Measurements from ENCODE around the gene KCNT2.

The KCNT2 gene

DNA sequence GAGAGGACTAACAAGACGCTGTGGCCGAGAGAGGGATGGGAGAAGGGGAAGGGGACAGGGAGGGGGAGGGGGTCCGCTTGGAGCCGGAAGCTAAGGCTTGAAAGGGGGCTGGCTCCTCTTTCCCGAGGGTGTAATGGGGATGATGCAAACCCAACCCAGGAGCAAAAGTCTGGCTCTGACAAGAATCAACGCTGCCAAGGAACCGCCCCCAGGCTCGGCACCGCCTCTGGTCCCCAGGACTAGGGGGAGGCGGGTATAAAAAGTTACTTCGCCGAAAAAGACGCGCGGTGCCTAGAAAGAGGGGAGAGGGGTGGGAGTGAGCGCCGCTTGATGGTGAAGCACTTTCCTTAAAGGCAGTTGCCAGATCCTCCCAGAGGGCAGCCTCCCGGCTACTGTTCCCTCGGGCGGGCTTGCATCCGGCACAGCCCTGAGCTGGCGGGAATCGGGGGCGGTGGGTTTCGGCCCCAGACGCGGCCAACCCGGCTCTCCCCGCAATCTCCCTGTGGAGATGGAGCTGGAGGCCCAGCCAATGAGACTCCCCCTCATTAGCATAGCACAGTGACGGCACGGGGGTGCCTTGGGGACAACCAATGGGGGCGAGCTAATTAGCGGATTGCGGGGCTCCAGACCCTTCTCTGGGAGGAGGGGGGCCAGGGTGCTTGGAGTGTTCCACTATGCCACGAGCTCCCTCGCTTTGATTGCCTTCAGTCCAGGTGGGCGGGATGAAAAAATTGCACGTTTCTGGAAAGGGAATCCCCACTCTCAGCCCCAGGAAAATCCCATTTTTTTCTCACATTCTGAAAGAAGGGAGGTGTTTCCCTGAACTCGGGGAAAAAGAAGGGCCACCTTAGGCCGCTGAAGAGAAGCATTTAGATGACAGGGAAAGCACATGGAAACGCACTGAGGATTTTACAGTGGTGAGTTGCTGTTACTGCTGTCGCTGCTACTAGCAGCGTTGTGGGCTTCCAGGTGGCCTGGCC, at the start of gene KCNT2:
TSS of gene KCNT2 (minus strand) at position 51 of the 980 bp plus-strand sequence. CDS start 131 bp downstream, outside the sequence.
- in situ Hi-C loops (cut with HindIII; ENCODE audit: low pct_ligation_motif_present, low sequenced_read_pairs) = no loop called here
- DNase-seq = peak; percentile 50
- no peaks in the 10 kb centered on the region for H3K36me3 ChIP-seq (replicated peaks)
- peak within 1 kb of the TSS; percentile 78 for H3K4me3 ChIP-seq (ENCODE audit: low read depth, low read length)
- H3K27me3 ChIP-seq (replicated peaks) = no peaks in the 10 kb centered on the region
- TF ChIP-seq, protein P1, sequence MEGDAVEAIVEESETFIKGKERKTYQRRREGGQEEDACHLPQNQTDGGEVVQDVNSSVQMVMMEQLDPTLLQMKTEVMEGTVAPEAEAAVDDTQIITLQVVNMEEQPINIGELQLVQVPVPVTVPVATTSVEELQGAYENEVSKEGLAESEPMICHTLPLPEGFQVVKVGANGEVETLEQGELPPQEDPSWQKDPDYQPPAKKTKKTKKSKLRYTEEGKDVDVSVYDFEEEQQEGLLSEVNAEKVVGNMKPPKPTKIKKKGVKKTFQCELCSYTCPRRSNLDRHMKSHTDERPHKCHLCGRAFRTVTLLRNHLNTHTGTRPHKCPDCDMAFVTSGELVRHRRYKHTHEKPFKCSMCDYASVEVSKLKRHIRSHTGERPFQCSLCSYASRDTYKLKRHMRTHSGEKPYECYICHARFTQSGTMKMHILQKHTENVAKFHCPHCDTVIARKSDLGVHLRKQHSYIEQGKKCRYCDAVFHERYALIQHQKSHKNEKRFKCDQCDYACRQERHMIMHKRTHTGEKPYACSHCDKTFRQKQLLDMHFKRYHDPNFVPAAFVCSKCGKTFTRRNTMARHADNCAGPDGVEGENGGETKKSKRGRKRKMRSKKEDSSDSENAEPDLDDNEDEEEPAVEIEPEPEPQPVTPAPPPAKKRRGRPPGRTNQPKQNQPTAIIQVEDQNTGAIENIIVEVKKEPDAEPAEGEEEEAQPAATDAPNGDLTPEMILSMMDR (IDR thresholded peaks at IDR 0.05; ENCODE audit: low read depth, low read length, missing control alignments) = peak; percentile 39
- H3K27ac ChIP-seq = no peak within 1 kb of the TSS

DNA sequence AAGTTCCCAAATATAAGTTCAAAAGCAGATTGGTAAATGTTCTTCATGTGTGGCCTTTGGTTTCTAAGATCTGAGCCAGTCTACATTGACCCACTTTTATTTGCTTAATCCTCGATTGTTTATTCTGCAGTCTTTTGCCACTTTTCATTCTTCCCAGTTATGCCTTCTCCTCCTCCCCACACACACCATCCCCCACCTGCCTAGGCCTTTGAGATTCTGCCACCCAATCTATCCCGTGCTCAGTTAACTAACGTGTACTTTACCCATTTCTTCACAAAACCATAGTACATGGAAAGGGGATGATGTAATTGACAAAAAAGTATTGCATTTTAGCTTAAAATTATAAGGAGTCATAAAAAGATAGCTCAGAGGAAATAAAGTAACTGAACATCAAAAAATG, 47.3 kb upstream of the KCNT2 start:
- Histone ChIP-seq H3K36me3 (replicated peaks) (no peaks in the 10 kb centered on the region), H3K4me3 (ENCODE audit: low read depth, low read length) (no peak overlapping the region), H3K27me3 (replicated peaks) (no peaks in the 10 kb centered on the region), H3K27ac (no peak overlapping the region)
- TF ChIP-seq, protein P1 (IDR thresholded peaks at IDR 0.05; ENCODE audit: low read depth, low read length, missing control alignments) = no peak
- no peak for DNase-seq
- in situ Hi-C loops (cut with HindIII; ENCODE audit: low pct_ligation_motif_present, low sequenced_read_pairs) = no loop called here

DNA sequence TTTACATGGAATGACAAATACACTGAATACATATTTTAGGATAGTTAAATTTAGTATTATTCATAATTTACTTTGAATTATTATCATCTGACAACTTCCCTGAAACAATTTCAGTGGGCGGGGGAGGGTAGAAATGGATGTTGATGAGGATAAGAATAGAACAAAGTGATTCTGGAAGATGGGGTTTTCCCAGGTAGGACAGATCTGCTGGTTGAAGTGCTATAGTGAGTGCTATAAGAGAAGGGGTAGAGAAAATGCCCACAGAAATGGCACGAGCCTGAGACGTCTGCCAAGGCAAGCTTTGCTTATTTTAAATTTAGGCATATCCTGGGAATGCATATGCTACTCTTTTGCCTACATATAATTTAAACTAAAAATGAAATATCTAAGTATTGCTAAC, 46.8 kb upstream of the KCNT2 start:
- in situ Hi-C loops (cut with HindIII; ENCODE audit: low pct_ligation_motif_present, low sequenced_read_pairs) = no loop called here
- Histone ChIP-seq H3K4me3 (ENCODE audit: low read depth, low read length) (no peak overlapping the region), H3K36me3 (replicated peaks) (no peaks in the 10 kb centered on the region), H3K27ac (no peak overlapping the region), H3K27me3 (replicated peaks) (no peaks in the 10 kb centered on the region)
- DNase-seq = no peak
- TF ChIP-seq, protein P1 (IDR thresholded peaks at IDR 0.05; ENCODE audit: low read depth, low read length, missing control alignments) = no peak

DNA sequence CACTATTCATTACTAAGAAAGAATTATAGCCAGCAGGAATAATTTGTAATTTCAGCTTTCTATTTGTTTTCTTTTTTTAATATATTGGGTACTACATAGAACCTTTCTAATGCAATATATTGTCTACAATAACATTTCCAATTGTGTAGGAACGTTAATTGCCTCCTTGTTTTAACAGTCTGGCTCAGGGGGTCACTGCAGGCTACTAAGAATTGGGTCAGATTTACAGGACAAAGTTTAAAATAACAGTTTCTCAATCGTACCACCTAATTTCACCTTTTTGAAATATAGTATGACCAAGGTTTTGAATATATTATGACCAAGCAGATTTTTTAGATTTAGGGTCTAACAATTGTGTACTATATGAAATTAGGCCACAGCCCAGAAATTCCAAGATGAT, 46.0 kb upstream of the KCNT2 start:
- TF ChIP-seq, protein P1 (IDR thresholded peaks at IDR 0.05; ENCODE audit: low read depth, low read length, missing control alignments) = no peak
- Histone ChIP-seq H3K27me3 (replicated peaks) (no peaks in the 10 kb centered on the region), H3K36me3 (replicated peaks) (no peaks in the 10 kb centered on the region), H3K4me3 (ENCODE audit: low read depth, low read length) (peak overlapping the region; percentile 54), H3K27ac (no peak overlapping the region)
- DNase-seq = no peak
- in situ Hi-C loops (cut with HindIII; ENCODE audit: low pct_ligation_motif_present, low sequenced_read_pairs) = no loop called here

DNA sequence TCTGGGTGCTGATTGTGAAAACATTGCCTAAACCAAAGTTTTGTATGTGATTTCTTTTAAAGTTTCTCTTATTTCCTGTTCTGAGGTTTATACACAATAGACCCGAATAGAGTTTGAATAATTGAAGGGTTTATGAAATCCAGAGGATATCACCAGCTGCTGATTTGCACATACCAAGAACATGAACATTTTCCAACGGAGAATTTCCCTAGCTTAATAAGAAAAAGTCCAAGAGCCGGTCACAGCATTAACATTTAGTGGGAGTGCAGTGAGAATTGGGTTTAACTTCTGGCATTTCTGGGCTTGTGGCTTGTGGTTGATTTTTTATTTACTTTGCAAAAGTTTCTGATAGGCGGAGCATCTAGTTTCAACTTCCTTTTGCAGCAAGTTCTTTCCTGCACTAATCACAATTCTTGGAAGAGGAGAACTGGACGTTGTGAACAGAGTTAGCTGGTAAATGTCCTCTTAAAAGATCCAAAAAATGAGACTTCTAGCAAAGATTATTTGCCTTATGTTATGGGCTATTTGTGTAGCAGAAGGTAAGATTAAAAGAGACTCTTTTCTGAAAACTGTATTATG, 43.5 kb upstream of the KCNT2 start, which contains the start of gene CFH:
TSS of gene CFH (plus strand) at position 407 of the 579 bp plus-strand sequence. CDS start at position 482, 75 bp downstream.
- peak; percentile 90 for DNase-seq
- H3K36me3 ChIP-seq (replicated peaks) = no peaks in the 10 kb centered on the region
- peak within 1 kb of the TSS; percentile 54 for H3K4me3 ChIP-seq (ENCODE audit: low read depth, low read length)
- TF ChIP-seq, protein P1 (IDR thresholded peaks at IDR 0.05; ENCODE audit: low read depth, low read length, missing control alignments) = no peak
- in situ Hi-C loops (cut with HindIII; ENCODE audit: low pct_ligation_motif_present, low sequenced_read_pairs) = no loop called here
- peak within 1 kb of the TSS; percentile 42 for H3K27ac ChIP-seq
- H3K27me3 ChIP-seq (replicated peaks) = no peaks in the 10 kb centered on the region

Measured in brain microvascular endothelial cell (primary cell).